ENCODE data around the gene VPS13D. TPM values are rescaled to one million over a fixed set of nuclear protein-coding genes. Genes with fewer than 3 reads are reported as not detected.

VPS13D gene
- total RNA-seq, 1 experiment from 2014 or later = 31.6 TPM

DNA sequence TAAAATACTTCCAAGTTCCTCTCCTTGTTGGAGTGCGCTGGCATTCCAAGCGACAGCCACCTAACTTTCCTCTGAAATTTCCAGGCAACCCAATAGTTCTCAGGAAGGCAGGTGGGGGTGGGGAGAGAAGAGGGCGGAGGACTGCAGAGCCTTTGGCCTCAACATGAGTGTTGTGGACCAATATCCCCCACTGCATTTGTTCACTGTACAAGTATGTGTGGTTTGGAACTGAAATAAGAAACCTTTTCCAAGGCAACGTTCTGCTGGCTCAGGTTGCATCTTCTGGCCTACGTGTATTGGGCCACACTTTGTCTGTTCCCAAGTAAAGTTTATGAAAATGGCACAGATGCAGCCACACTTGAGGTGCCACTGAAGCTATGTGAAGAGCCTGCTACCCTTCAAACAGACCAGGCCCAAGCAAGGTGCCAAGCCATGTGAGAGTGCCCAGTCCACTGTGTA lies 234.8 kb downstream of the VPS13D start:
- Histone ChIP-seq H3K27me3 (ENCODE audit: insufficient read depth, low read length) (no peaks in the 10 kb centered on the region), H3K4me1 (ENCODE audit: control insufficient read depth in 1 of 2, insufficient read depth in 2 of 2, low read length in 2 of 2) (peaks cover 19 to 33% of the 10 kb centered on the region in 2 experiments), H3K9ac (ENCODE audit: low read length) (no peak overlapping the region), H3K4me3 (replicated peaks in 1 of 2; ENCODE audit: low read depth in 1 of 2, low read length in 2 of 2) (no peak overlapping the region), H2AFZ (ENCODE audit: low read depth, low read length, poor library complexity, severe bottlenecking) (no peak overlapping the region), H3K9me3 (ENCODE audit: control insufficient read depth in 1 of 2, insufficient read depth in 1 of 2, low read depth in 1 of 2, low read length in 2 of 2) (no peaks in the 10 kb centered on the region), H4K20me1 (ENCODE audit: insufficient read depth) (no peaks in the 10 kb centered on the region), H3K4me2 (ENCODE audit: low read length) (0 out of 2 replicates have a peak overlapping the region, but pooled peaks have one; percentile 12), H3K9me2 (ENCODE audit: insufficient read depth) (no peaks in the 10 kb centered on the region), H3K27ac (ENCODE audit: low read depth, low read length) (no peak overlapping the region), H3K79me2 (ENCODE audit: insufficient read depth, low read length) (no peaks in the 10 kb centered on the region), H3K36me3 (ENCODE audit: control insufficient read depth in 1 of 2, insufficient read depth in 2 of 2, low read length in 2 of 2) (no peaks in the 10 kb centered on the region)
- no peak for DNase-seq (ENCODE audit: low read depth, low spot score)
- POLR2A ChIA-PET = no interaction called here
- BruUV-seq (replicated peaks) = no TSS peak
- CTCF ChIA-PET = no interaction called here
- no peak for ATAC-seq
- TF ChIP-seq SIN3A (IDR thresholded peaks at IDR 0.05; ENCODE audit: low read depth) (no peak), ELF1 (IDR thresholded peaks at IDR 0.05; ENCODE audit: borderline replicate concordance, low read depth) (no peak), ZNF274 (IDR thresholded peaks at IDR 0.05; ENCODE audit: low read depth, low read length) (no peak)
- TF ChIP-seq, protein P1, sequence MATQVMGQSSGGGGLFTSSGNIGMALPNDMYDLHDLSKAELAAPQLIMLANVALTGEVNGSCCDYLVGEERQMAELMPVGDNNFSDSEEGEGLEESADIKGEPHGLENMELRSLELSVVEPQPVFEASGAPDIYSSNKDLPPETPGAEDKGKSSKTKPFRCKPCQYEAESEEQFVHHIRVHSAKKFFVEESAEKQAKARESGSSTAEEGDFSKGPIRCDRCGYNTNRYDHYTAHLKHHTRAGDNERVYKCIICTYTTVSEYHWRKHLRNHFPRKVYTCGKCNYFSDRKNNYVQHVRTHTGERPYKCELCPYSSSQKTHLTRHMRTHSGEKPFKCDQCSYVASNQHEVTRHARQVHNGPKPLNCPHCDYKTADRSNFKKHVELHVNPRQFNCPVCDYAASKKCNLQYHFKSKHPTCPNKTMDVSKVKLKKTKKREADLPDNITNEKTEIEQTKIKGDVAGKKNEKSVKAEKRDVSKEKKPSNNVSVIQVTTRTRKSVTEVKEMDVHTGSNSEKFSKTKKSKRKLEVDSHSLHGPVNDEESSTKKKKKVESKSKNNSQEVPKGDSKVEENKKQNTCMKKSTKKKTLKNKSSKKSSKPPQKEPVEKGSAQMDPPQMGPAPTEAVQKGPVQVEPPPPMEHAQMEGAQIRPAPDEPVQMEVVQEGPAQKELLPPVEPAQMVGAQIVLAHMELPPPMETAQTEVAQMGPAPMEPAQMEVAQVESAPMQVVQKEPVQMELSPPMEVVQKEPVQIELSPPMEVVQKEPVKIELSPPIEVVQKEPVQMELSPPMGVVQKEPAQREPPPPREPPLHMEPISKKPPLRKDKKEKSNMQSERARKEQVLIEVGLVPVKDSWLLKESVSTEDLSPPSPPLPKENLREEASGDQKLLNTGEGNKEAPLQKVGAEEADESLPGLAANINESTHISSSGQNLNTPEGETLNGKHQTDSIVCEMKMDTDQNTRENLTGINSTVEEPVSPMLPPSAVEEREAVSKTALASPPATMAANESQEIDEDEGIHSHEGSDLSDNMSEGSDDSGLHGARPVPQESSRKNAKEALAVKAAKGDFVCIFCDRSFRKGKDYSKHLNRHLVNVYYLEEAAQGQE (IDR thresholded peaks at IDR 0.05; ENCODE audit: low read depth) = no peak
- intact Hi-C loops (cut with micrococcal nuclease) = no loop called here
- RAD21 ChIA-PET (ENCODE audit: low non-redundant PET in 1 of 2, low total read pairs in 2 of 2, uncharacterized antibody in 2 of 2, unreplicated experiment in 2 of 2) = no interaction called here

DNA sequence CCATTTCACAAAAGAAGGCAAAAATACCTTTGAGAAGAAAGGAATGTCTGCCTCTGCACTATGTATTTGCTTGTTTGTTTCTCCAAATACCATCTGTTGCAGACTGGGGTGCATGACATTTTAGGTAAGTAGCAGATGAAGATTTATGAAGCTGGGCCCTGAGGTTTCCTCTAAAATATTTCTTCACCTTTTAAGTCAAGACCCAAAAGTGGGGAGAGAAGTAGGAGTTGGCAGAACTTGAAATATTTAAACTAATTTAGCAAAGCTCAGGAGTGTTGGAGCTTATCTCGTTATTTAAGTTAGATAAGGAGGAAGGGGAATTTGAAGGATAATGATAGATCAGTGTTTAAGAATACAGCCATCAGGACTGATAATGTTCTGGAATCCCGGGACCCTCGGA lies 235.3 kb downstream of the VPS13D start:
- H3K9me2 ChIP-seq (ENCODE audit: insufficient read depth) = no peaks in the 10 kb centered on the region
- no TSS peak for BruUV-seq (replicated peaks)

More for the DNA sequence above, 235.3 kb downstream of the VPS13D start:
- Histone ChIP-seq H3K27ac (ENCODE audit: low read depth, low read length) (no peak overlapping the region), H3K4me3 (replicated peaks in 1 of 2; ENCODE audit: low read depth in 1 of 2, low read length in 2 of 2) (no peak overlapping the region), H4K20me1 (ENCODE audit: insufficient read depth) (no peaks in the 10 kb centered on the region), H3K4me1 (ENCODE audit: control insufficient read depth in 1 of 2, insufficient read depth in 2 of 2, low read length in 2 of 2) (peaks cover 23 to 38% of the 10 kb centered on the region in 2 experiments), H3K36me3 (ENCODE audit: control insufficient read depth in 1 of 2, insufficient read depth in 2 of 2, low read length in 2 of 2) (no peaks in the 10 kb centered on the region), H2AFZ (ENCODE audit: low read depth, low read length, poor library complexity, severe bottlenecking) (no peak overlapping the region), H3K79me2 (ENCODE audit: insufficient read depth, low read length) (no peaks in the 10 kb centered on the region), H3K4me2 (ENCODE audit: low read length) (no peak overlapping the region), H3K9me3 (ENCODE audit: control insufficient read depth in 1 of 2, insufficient read depth in 1 of 2, low read depth in 1 of 2, low read length in 2 of 2) (no peaks in the 10 kb centered on the region), H3K9ac (ENCODE audit: low read length) (no peak overlapping the region), H3K27me3 (ENCODE audit: insufficient read depth, low read length) (no peaks in the 10 kb centered on the region)
- DNase-seq (ENCODE audit: low read depth, low spot score) = no peak
- intact Hi-C loops (cut with micrococcal nuclease) = no loop called here
- ChIA-PET CTCF (no interaction called here), POLR2A (no interaction called here), RAD21 (ENCODE audit: low non-redundant PET in 1 of 2, low total read pairs in 2 of 2, uncharacterized antibody in 2 of 2, unreplicated experiment in 2 of 2) (no interaction called here)
- ATAC-seq = no peak
- no peak for TF ChIP-seq EGR1 (IDR thresholded peaks at IDR 0.05; ENCODE audit: low read depth)
- no peak for TF ChIP-seq RAD21 (IDR thresholded peaks at IDR 0.05; ENCODE audit: low read depth)
- TF ChIP-seq EZH2phosphoT487 (IDR thresholded peaks at IDR 0.05; ENCODE audit: borderline replicate concordance) = no peak
- no peak for TF ChIP-seq YY1 (IDR thresholded peaks at IDR 0.05; ENCODE audit: extremely low read depth, insufficient replicate concordance, low read depth, low read length)
- no peak for TF ChIP-seq JUND (IDR thresholded peaks at IDR 0.05)
- TF ChIP-seq TCF7L2 (IDR thresholded peaks at IDR 0.05; ENCODE audit: borderline replicate concordance, extremely low read depth, insufficient read depth, insufficient read length) = no peak
- TF ChIP-seq CEBPB (IDR thresholded peaks at IDR 0.05; ENCODE audit: low read depth) = no peak
- TF ChIP-seq, protein P2, sequence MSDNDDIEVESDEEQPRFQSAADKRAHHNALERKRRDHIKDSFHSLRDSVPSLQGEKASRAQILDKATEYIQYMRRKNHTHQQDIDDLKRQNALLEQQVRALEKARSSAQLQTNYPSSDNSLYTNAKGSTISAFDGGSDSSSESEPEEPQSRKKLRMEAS (IDR thresholded peaks at IDR 0.05) = no peak
- no peak for TF ChIP-seq CBX3 (IDR thresholded peaks at IDR 0.05; ENCODE audit: low read depth)
- TF ChIP-seq ZNF274 (IDR thresholded peaks at IDR 0.05; ENCODE audit: low read depth, low read length) = no peak
- no peak for TF ChIP-seq SP1 (IDR thresholded peaks at IDR 0.05; ENCODE audit: low read depth)
- TF ChIP-seq POLR2AphosphoS5 (IDR thresholded peaks at IDR 0.05; ENCODE audit: low read depth, low read length) = no peak

All from HCT116 (cell line).